Effector memory CD8-positive, alpha-beta T cell (primary cell): ENCODE results near the gene WBP1L.
A peak's percentile ranks its signal among the peaks of the same experiment; 100 is the strongest.
"Not testable (repeated sequence)": the region's sequence is repeated elsewhere in the genome, so short reads cannot be mapped to it uniquely, and the experiment has no call there.

ENCODE experiments used
- ATAC-seq: fragments of 150-1000 bp; cut with Tn5 transposase; replicated peaks from 2 replicates; pipeline ENCODE4 v1.10.0; 2021; ENCODE audit warnings: mild to moderate bottlenecking, moderate library complexity
- DNase-seq, 3 experiments: peaks; one replicate each; pipeline ENCODE4 v3.0.0; 2021
- H3K27ac Mint-ChIP-seq, 2 donors: one replicate each; pipeline ENCODE4 v1.8.0; 2022; ENCODE audit warnings: mild to moderate bottlenecking in 2 of 2, mixed read lengths in 2 of 2, moderate library complexity in 2 of 2
- H3K27me3 Mint-ChIP-seq, 2 donors: one replicate each; pipeline ENCODE4 v1.8.0; 2022; ENCODE audit warnings: mixed read lengths in 2 of 2
- H3K36me3 Mint-ChIP-seq: one replicate; pipeline ENCODE4 v1.8.0; 2022; ENCODE audit warnings: mild to moderate bottlenecking, moderate library complexity, mixed read lengths; ENCODE audit not compliant: insufficient read depth
- H3K4me1 Mint-ChIP-seq, 2 donors: one replicate each; pipeline ENCODE4 v1.8.0; 2022; ENCODE audit warnings: low read depth in 2 of 2, mixed read lengths in 2 of 2
- H3K4me3 Mint-ChIP-seq, 2 donors: one replicate each; pipeline ENCODE4 v1.8.0; 2022; ENCODE audit warnings: mild to moderate bottlenecking in 2 of 2, mixed read lengths in 2 of 2, moderate library complexity in 2 of 2
- H3K9me3 Mint-ChIP-seq, 2 donors: one replicate each; pipeline ENCODE4 v1.8.0; 2022; ENCODE audit warnings: mixed read lengths in 2 of 2

WBP1L gene

GRCh38 chr10:102817175-102817574 lies 73.4 kb downstream of the WBP1L start:
- Mint-ChIP-seq H3K4me3 (no peak overlapping the region), H3K27me3 (no peaks in the 10 kb centered on the region), H3K27ac (no peak overlapping the region), H3K36me3 (peaks cover 35% of the 10 kb centered on the region), H3K4me1 (peaks cover 0 to 8% of the 10 kb centered on the region in 2 donors), H3K9me3 (no peaks in the 10 kb centered on the region)
- no peak for DNase-seq
- no peak for ATAC-seq

- Mint-ChIP-seq H3K4me1 (peaks cover 0 to 3% of the 10 kb centered on the region in 2 donors), H3K9me3 (no peaks in the 10 kb centered on the region), H3K27ac (no peak overlapping the region), H3K27me3 (no peaks in the 10 kb centered on the region), H3K36me3 (peaks cover 24% of the 10 kb centered on the region), H3K4me3 (no peak overlapping the region)
- ATAC-seq (no peak), DNase-seq (no peak)
Observed at GRCh38 chr10:102819054-102819453, 75.3 kb downstream of the WBP1L start.

- not testable (repeated sequence) for ATAC-seq, H3K4me1 Mint-ChIP-seq, H3K4me3 Mint-ChIP-seq, H3K27me3 Mint-ChIP-seq, H3K9me3 Mint-ChIP-seq, H3K27ac Mint-ChIP-seq, DNase-seq
- H3K36me3 Mint-ChIP-seq, result peaks cover 16% of the 10 kb centered on the region
Observed at GRCh38 chr10:102820008-102820407, 76.3 kb downstream of the WBP1L start.

GRCh38 chr10:102822222-102822621 lies 78.5 kb downstream of the WBP1L start:
- no peaks in the 10 kb centered on the region for H3K9me3 Mint-ChIP-seq
- H3K27ac Mint-ChIP-seq, result peak overlapping the region in 1 of 2 donors; percentile 51
- ATAC-seq, result no peak

GRCh38 chr10:102824664-102825063 lies 80.9 kb downstream of the WBP1L start:
- Mint-ChIP-seq H3K4me3 (no peak overlapping the region), H3K27ac (no peak overlapping the region), H3K4me1 (no peaks in the 10 kb centered on the region), H3K27me3 (no peaks in the 10 kb centered on the region), H3K36me3 (peaks cover under 1% of the 10 kb centered on the region), H3K9me3 (no peaks in the 10 kb centered on the region)
- DNase-seq, result no peak
- ATAC-seq, result no peak

More at GRCh38 chr10:102822222-102822621, 78.5 kb downstream of the WBP1L start:
- Mint-ChIP-seq H3K36me3 (peaks cover 3% of the 10 kb centered on the region), H3K27me3 (no peaks in the 10 kb centered on the region), H3K4me1 (no peaks in the 10 kb centered on the region), H3K4me3 (no peak overlapping the region)
- DNase-seq, result no peak

- no peak for ATAC-seq
Observed at GRCh38 chr10:102826148-102826796, 82.5 kb downstream of the WBP1L start.

GRCh38 chr10:102827597-102827975 lies 83.8 kb downstream of the WBP1L start:
- Mint-ChIP-seq H3K27ac (no peak overlapping the region), H3K4me3 (no peak overlapping the region), H3K36me3 (no peaks in the 10 kb centered on the region), H3K9me3 (no peaks in the 10 kb centered on the region), H3K27me3 (no peaks in the 10 kb centered on the region), H3K4me1 (no peaks in the 10 kb centered on the region)
- ATAC-seq (no peak), DNase-seq (no peak)

More at GRCh38 chr10:102826148-102826796, 82.5 kb downstream of the WBP1L start:
- DNase-seq, result no peak
- Mint-ChIP-seq H3K36me3 (no peaks in the 10 kb centered on the region), H3K27ac (no peak overlapping the region), H3K4me3 (no peak overlapping the region), H3K27me3 (no peaks in the 10 kb centered on the region), H3K9me3 (no peaks in the 10 kb centered on the region), H3K4me1 (no peaks in the 10 kb centered on the region)

GRCh38 chr10:102831322-102832071 lies 87.7 kb downstream of the WBP1L start:
- no peak overlapping the region for H3K4me3 Mint-ChIP-seq
- H3K27ac Mint-ChIP-seq, result no peak overlapping the region
- H3K4me1 Mint-ChIP-seq, result no peaks in the 10 kb centered on the region
- DNase-seq, result no peak
- H3K36me3 Mint-ChIP-seq, result no peaks in the 10 kb centered on the region
- H3K9me3 Mint-ChIP-seq, result no peaks in the 10 kb centered on the region
- ATAC-seq, result no peak
- peaks cover 9 to 10% of the 10 kb centered on the region in 2 donors for H3K27me3 Mint-ChIP-seq

- Mint-ChIP-seq H3K27ac (no peak overlapping the region), H3K36me3 (no peaks in the 10 kb centered on the region), H3K9me3 (no peaks in the 10 kb centered on the region), H3K27me3 (peaks cover 10 to 11% of the 10 kb centered on the region in 2 donors), H3K4me1 (no peaks in the 10 kb centered on the region), H3K4me3 (no peak overlapping the region)
- DNase-seq (no peak), ATAC-seq (no peak)
Observed at GRCh38 chr10:102832248-102832647, 88.5 kb downstream of the WBP1L start.

GRCh38 chr10:102832987-102833386 lies 89.2 kb downstream of the WBP1L start:
- no peak overlapping the region for H3K4me3 Mint-ChIP-seq
- H3K27me3 Mint-ChIP-seq, result peaks cover 14 to 18% of the 10 kb centered on the region in 2 donors
- DNase-seq (no peak), ATAC-seq (no peak)
- no peak overlapping the region for H3K27ac Mint-ChIP-seq
- H3K36me3 Mint-ChIP-seq, result no peaks in the 10 kb centered on the region
- no peaks in the 10 kb centered on the region for H3K9me3 Mint-ChIP-seq
- H3K4me1 Mint-ChIP-seq, result no peaks in the 10 kb centered on the region

GRCh38 chr10:102834143-102834542 lies 90.4 kb downstream of the WBP1L start:
- ATAC-seq, result no peak
- Mint-ChIP-seq H3K4me1 (no peaks in the 10 kb centered on the region), H3K36me3 (no peaks in the 10 kb centered on the region), H3K4me3 (no peak overlapping the region), H3K27me3 (peaks cover 19 to 25% of the 10 kb centered on the region in 2 donors), H3K27ac (no peak overlapping the region), H3K9me3 (no peaks in the 10 kb centered on the region)
- DNase-seq, result no peak

- Mint-ChIP-seq H3K36me3 (no peaks in the 10 kb centered on the region), H3K4me3 (no peak overlapping the region), H3K9me3 (no peaks in the 10 kb centered on the region), H3K4me1 (no peaks in the 10 kb centered on the region), H3K27me3 (peaks cover 25 to 28% of the 10 kb centered on the region in 2 donors), H3K27ac (no peak overlapping the region)
- DNase-seq, result peak; percentile 71
- peak; percentile 91 for ATAC-seq
Observed at GRCh38 chr10:102835007-102835482, 91.3 kb downstream of the WBP1L start.

GRCh38 chr10:102837230-102837721 lies 93.5 kb downstream of the WBP1L start, which contains the start of gene CYP17A1:
Gene CYP17A1, minus strand, starts transcription at chr10:102837413. Its CDS starts 52 bp downstream, at chr10:102837361.
- no peak for DNase-seq
- no peaks in the 10 kb centered on the region for H3K36me3 Mint-ChIP-seq

More at GRCh38 chr10:102837230-102837721, 93.5 kb downstream of the WBP1L start, which contains the start of gene CYP17A1:
- H3K4me3 Mint-ChIP-seq, result no peak within 1 kb of the TSS
- no peak within 1 kb of the TSS for H3K27ac Mint-ChIP-seq
- ATAC-seq, result no peak
- H3K9me3 Mint-ChIP-seq, result no peaks in the 10 kb centered on the region
- H3K4me1 Mint-ChIP-seq, result no peaks in the 10 kb centered on the region
- peaks cover 34 to 42% of the 10 kb centered on the region in 2 donors for H3K27me3 Mint-ChIP-seq
